ENCODE data around the gene PCDHB8.
"Not testable (repeated sequence)": the region's sequence is repeated elsewhere in the genome, so short reads cannot be mapped to it uniquely, and the experiment has no call there.

PCDHB8 gene

DNA sequence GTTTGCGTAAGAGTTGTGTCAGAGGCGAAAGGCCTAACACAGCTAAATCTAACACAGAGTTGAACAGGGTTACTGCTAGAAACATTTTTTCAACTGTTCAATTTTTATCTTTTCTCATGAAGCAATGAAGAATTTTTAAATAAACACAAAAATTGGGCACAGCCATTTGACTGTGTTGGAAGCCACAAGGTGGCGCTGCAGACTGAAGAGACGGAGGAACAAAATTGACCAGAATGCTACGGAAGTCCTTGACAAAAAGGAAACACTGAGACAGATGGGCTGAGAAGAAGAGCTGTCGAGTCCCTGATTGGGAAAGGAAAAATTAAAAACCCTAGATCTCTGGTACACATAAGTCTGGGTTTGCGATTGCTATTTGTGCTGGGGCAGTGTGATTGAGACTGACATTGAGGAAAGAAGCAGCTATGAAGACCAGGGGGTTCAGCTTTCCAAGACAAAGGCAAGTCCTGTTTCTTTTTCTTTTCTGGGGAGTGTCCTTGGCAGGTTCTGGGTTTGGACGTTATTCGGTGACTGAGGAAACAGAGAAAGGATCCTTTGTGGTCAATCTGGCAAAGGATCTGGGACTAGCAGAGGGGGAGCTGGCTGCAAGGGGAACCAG is 9.4 kb downstream of the PCDHB8 start, which contains the start of gene PCDHB9:
PCDHB9 (plus strand) TSS at position 265 of the 616 bp plus-strand sequence; CDS start at position 423, 158 bp downstream.
- no peak for DNase-seq

DNA sequence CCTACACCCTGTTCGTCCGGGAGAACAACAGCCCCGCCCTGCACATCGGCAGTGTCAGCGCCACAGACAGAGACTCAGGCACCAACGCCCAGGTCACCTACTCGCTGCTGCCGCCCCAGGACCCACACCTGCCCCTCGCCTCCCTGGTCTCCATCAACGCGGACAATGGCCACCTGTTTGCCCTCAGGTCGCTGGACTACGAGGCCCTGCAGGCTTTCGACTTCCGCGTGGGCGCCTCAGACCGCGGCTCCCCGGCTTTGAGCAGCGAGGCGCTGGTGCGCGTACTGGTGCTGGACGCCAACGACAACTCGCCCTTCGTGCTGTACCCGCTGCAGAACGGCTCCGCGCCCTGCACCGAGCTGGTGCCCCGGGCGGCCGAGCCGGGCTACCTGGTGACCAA is 11.1 kb downstream of the PCDHB8 start:
- DNase-seq = not testable (repeated sequence)

DNA sequence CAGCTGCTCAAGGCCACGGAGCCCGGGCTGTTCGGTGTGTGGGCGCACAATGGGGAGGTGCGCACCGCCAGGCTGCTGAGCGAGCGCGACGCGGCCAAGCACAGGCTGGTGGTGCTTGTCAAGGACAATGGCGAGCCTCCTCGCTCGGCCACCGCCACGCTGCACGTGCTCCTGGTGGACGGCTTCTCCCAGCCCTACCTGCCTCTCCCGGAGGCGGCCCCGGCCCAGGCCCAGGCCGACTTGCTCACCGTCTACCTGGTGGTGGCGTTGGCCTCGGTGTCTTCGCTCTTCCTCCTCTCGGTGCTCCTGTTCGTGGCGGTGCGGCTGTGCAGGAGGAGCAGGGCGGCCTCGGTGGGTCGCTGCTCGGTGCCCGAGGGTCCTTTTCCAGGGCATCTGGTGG is 11.5 kb downstream of the PCDHB8 start:
- DNase-seq = not testable (repeated sequence)

DNA sequence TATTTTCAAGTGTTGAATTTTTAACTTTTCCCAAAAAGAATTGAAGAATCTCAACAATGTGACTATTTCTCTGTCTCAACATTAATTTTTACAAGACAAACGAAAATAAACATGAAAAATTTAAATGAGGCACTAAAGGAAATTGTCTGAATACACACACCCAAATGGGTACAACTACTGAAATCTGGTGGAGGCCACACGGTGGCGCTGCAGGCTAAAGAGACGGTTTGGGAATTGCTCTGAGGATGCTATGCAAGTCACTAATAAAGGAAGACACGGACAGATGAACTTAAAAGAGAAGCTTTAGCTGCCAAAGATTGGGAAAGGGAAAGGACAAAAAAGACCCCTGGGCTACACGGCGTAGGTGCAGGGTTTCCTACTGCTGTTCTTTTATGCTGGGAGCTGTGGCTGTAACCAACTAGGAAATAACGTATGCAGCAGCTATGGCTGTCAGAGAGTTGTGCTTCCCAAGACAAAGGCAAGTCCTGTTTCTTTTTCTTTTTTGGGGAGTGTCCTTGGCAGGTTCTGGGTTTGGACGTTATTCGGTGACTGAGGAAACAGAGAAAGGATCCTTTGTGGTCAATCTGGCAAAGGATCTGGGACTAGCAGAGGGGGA is 14.6 kb downstream of the PCDHB8 start, which contains the start of gene PCDHB10:
PCDHB10 (plus strand) TSS at position 244 of the 616 bp plus-strand sequence; CDS start at position 444, 200 bp downstream.
- DNase-seq = no peak

DNA sequence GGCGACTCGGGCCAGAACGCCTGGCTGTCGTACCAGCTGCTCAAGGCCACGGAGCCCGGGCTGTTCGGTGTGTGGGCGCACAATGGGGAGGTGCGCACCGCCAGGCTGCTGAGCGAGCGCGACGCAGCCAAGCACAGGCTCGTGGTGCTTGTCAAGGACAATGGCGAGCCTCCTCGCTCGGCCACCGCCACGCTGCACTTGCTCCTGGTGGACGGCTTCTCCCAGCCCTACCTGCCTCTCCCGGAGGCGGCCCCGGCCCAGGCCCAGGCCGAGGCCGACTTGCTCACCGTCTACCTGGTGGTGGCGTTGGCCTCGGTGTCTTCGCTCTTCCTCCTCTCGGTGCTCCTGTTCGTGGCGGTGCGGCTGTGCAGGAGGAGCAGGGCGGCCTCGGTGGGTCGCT is 16.7 kb downstream of the PCDHB8 start:
- DNase-seq = not testable (repeated sequence)

DNA sequence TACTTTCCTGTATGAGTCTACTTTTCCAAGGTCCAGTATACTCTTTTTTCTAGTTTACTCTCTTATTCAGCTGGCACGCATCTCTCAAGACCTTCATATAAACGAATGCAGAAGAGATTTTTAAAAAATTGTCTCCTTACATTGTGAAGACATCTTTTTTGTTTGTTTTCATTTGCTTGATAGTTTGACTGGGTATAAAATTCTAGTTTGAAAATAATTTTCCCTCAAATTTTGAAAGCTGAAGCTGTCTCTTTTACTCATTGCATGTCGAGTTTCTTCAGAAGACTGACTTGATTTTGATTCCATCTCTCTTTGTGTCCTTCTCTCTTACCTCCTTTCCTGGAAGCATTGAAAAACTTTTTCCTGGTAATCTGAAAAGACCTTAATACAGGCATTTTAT is 18.8 kb downstream of the PCDHB8 start:
- DNase-seq = no peak

DNA sequence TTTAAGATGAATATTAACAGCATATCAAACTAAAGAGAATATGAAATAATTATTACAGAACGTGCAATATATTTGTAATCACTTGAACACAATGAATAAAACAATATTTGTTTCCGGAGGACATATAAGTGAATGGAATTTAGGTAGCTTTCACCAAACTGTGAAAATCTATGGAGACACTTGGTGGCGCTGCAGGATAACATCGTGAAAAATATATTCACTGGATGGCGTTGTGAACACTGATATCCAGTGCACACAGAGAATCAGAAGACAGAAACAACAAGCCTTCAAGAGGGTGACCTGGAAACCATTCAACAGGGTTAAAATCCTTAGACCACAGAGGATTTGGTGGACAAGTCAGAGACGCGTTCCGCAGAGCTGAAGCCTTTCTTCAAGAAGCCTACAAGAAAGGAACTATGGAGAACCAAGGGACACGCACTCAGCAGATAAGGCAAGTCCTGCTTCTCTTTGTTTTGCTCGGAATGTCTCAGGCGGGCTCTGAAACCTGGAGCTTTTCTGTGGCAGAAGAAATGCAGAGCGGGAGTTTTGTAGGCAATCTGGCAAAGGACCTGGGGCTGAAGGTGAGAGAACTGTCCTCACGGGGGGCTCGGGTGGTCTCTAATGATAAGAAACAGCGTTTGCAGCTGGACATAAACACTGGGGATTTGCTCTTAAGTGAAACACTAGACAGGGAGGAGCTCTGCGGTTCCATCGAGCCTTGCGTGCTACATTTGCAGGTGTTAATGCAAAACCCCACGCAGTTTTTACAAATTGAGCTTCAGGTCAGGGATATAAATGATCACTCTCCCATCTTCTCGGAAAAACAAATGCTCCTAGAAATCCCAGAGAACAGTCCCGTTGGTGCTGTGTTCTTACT is 22.0 kb downstream of the PCDHB8 start, which contains the start of gene PCDHB11:
PCDHB11 (plus strand) TSS at position 269 of the 877 bp plus-strand sequence; CDS start at position 417, 148 bp downstream.
- no peak for DNase-seq

DNA sequence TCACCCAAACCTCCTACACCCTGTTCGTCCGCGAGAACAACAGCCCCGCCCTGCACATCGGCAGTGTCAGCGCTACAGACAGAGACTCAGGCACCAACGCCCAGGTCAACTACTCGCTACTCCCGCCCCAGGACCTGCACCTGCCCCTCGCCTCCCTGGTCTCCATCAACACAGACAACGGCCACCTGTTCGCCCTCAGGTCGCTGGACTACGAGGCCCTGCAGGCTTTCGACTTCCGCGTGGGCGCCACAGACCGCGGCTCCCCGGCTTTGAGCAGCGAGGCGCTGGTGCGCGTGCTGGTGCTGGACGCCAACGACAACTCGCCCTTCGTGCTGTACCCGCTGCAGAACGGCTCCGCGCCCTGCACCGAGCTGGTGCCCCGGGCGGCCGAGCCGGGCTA is 23.5 kb downstream of the PCDHB8 start:
- DNase-seq = not testable (repeated sequence)

DNA sequence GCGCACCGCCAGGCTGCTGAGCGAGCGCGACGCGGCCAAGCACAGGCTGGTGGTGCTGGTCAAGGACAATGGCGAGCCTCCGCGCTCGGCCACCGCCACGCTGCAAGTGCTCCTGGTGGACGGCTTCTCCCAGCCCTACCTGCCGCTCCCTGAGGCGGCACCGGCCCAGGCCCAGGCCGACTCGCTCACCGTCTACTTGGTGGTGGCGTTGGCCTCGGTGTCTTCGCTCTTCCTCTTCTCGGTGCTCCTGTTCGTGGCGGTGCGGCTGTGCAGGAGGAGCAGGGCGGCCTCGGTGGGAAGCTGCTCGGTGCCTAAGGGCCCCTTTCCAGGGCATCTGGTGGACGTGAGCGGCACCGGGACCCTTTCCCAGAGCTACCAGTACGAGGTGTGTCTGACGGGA is 24.1 kb downstream of the PCDHB8 start:
- not testable (repeated sequence) for DNase-seq

DNA sequence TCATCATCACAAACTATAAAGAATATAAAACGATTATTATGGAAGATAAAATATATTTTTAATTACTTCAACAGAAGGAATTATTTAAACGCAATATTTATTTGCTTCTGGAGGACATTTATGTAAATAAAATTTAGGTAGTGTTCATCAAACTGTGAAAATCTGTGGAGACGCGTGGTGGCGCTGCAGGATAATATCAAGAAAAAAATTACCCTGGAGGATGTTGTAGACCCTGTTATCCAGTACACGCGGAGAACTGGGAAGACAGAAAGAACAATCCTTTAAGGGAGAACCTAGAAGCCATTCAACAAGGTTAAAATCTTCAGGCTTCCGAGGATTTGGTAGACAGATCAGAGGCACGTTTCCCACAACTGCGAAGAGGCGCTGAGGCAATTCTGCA is 30.9 kb downstream of the PCDHB8 start, which contains the start of gene PCDHB12:
PCDHB12 (plus strand) TSS at position 242 of the 400 bp plus-strand sequence. CDS start 189 bp downstream, outside the sequence.
- DNase-seq = no peak

DNA sequence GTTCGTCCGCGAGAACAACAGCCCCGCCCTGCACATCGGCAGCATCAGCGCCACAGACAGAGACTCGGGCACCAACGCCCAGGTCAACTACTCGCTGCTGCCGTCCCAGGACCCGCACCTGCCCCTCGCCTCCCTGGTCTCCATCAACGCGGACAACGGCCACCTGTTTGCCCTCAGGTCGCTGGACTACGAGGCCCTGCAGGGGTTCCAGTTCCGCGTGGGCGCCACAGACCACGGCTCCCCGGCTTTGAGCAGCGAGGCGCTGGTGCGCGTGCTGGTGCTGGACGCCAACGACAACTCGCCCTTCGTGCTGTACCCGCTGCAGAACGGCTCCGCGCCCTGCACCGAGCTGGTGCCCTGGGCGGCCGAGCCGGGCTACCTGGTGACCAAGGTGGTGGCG is 32.7 kb downstream of the PCDHB8 start:
- not testable (repeated sequence) for DNase-seq

DNA sequence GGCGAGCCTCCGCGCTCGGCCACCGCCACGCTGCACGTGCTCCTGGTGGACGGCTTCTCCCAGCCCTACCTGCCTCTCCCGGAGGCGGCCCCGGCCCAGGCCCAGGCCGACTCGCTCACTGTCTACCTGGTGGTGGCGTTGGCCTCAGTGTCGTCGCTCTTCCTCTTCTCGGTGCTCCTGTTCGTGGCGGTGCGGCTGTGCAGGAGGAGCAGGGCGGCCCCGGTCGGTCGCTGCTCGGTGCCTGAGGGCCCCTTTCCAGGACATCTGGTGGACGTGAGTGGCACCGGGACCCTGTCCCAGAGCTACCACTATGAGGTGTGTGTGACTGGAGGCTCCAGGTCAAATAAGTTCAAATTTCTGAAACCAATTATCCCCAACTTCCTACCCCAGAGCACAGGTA is 33.3 kb downstream of the PCDHB8 start:
- not testable (repeated sequence) for DNase-seq

DNA sequence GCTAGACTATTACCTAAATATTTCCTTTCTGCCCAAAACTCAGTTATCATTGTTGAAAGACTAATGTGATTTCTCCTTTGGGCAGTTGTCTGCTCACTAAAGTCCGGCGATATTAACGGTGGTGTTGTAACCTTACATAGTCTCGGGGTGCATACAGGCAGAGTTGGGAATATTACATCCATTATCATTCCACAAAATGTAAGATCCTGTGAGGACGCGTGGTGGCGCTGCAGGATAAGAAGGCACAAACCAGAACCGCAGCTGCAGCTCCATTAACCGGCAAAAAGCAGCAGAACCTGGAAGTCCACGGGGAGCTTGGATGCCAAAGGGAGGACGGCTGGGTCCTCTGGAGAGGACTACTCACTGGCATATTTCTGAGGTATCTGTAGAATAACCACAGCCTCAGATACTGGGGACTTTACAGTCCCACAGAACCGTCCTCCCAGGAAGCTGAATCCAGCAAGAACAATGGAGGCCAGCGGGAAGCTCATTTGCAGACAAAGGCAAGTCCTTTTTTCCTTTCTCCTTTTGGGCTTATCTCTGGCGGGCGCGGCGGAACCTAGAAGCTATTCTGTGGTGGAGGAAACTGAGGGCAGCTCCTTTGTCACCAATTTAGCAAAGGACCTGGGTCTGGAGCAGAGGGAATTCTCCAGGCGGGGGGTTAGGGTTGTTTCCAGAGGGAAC is 36.2 kb downstream of the PCDHB8 start, which contains the start of gene PCDHB13:
PCDHB13 (plus strand) TSS at position 264 of the 684 bp plus-strand sequence; CDS start at position 469, 205 bp downstream.
- not testable (repeated sequence) for DNase-seq

DNA sequence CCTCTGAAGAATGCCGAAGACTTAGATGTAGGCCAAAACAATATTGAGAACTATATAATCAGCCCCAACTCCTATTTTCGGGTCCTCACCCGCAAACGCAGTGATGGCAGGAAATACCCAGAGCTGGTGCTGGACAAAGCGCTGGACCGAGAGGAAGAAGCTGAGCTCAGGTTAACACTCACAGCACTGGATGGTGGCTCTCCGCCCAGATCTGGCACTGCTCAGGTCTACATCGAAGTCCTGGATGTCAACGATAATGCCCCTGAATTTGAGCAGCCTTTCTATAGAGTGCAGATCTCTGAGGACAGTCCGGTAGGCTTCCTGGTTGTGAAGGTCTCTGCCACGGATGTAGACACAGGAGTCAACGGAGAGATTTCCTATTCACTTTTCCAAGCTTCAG is 37.0 kb downstream of the PCDHB8 start:
- DNase-seq = not testable (repeated sequence)

DNA sequence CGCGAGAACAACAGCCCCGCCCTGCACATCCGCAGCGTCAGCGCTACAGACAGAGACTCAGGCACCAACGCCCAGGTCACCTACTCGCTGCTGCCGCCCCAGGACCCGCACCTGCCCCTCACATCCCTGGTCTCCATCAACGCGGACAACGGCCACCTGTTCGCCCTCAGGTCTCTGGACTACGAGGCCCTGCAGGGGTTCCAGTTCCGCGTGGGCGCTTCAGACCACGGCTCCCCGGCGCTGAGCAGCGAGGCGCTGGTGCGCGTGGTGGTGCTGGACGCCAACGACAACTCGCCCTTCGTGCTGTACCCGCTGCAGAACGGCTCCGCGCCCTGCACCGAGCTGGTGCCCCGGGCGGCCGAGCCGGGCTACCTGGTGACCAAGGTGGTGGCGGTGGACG is 37.9 kb downstream of the PCDHB8 start:
- DNase-seq = not testable (repeated sequence)

DNA sequence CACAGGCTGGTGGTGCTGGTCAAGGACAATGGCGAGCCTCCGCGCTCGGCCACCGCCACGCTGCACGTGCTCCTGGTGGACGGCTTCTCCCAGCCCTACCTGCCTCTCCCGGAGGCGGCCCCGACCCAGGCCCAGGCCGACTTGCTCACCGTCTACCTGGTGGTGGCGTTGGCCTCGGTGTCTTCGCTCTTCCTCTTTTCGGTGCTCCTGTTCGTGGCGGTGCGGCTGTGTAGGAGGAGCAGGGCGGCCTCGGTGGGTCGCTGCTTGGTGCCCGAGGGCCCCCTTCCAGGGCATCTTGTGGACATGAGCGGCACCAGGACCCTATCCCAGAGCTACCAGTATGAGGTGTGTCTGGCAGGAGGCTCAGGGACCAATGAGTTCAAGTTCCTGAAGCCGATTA is 38.4 kb downstream of the PCDHB8 start:
- not testable (repeated sequence) for DNase-seq

DNA sequence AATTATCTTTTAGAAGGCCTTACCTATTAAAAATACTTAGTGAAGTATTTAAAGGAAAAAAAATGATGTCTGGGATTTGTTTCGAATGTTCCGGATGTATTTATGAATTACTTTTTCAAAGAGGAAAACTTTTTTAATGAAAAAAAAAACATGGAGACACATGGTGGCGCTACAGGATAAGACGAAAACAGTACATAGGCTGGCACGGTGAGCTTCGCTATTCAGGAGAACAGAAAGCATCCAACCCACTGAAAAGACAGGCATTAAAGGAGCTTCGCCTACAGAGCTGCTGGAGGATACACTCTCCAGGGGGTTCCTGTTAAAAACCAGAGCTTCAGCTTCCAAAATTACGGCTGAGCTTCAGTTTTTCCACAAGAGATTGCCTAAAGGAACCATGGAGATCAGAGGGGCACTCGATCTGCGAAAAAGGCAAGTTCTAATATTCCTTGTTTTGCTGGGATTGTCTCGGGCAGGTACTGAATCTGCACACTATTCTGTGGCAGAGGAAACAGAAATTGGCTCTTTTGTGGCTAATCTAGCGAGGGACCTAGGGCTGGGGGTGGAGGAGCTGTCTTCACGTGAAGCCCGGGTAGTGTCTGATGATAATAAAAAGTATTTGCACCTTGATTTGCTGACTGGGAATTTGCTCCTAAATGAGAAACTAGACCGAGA is 45.7 kb downstream of the PCDHB8 start, which contains the start of gene PCDHB14:
PCDHB14 (plus strand) TSS at position 232 of the 672 bp plus-strand sequence; CDS start at position 395, 163 bp downstream.
- DNase-seq = no peak

DNA sequence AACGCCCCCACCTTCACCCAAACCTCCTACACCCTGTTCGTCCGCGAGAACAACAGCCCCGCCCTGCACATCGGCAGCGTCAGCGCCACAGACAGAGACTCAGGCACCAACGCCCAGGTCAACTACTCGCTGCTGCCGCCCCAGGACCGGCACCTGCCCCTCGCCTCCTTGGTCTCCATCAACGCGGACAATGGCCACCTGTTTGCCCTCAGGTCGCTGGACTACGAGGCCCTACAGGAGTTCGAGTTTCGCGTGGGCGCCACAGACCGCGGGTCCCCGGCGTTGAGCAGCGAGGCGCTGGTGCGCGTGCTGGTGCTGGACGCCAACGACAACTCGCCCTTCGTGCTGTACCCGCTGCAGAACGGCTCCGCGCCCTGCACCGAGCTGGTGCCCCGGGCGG is 47.3 kb downstream of the PCDHB8 start:
- DNase-seq = not testable (repeated sequence)

DNA sequence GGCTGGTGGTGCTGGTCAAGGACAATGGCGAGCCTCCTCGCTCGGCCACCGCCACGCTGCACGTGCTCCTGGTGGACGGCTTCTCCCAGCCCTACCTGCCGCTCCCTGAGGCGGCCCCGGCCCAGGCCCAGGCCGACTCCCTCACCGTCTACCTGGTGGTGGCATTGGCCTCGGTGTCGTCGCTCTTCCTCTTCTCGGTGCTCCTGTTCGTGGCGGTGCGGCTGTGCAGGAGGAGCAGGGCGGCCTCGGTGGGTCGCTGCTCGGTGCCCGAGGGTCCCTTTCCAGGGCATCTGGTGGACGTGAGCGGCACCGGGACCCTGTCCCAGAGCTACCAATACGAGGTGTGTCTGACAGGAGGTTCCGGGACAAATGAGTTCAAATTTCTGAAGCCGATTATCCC is 47.8 kb downstream of the PCDHB8 start:
- not testable (repeated sequence) for DNase-seq

Data from DMS79 treated with DMSO at 0.1 percent for 48 hours (cell line).